OCI-LY7 (cell line): Measurements from ENCODE around the gene TJP1.

Source experiments
- CTCF ChIP-seq: fragments of 200-600 bp; sonication (generic); conservative IDR thresholded peaks from 2 replicates; pipeline ENCODE4 v1.5.1; 2014; ENCODE audit warnings: mild to moderate bottlenecking, antibody characterized with exemption, low read length, moderate library complexity, mixed read lengths
- EZH2phosphoT487 ChIP-seq: fragments of 200-600 bp; sonication (generic); IDR thresholded peaks from 2 replicates; pipeline ENCODE4 v1.6.1; 2018; ENCODE audit warnings: low read depth, borderline replicate concordance, mild to moderate bottlenecking, mixed run types, antibody characterized with exemption, low read length, moderate library complexity, mixed read lengths

GRCh38 chr15:29695489-29696167, 126.6 kb downstream of the TJP1 start:
- TF ChIP-seq CTCF (peak; percentile 69), EZH2phosphoT487 (no peak)
